ENCODE data around the gene MAP3K6.

- TF ChIP-seq CTCF (IDR thresholded peaks at IDR 0.05) (no peak), POLR2A (IDR thresholded peaks at IDR 0.05) (no peak)
These were observed 5.2 kb downstream of the MAP3K6 start for GRCh38 chr1:27361553-27361952.

Data from testis (tissue), 2 donors.